GM19372 (cell line): Measurements from ENCODE around the gene EXOSC9.
A peak's percentile ranks its signal among the peaks of the same experiment; 100 is the strongest.
"Not testable (repeated sequence)": the region's sequence is repeated elsewhere in the genome, so short reads cannot be mapped to it uniquely, and the experiment has no call there.

ENCODE experiments used
- ATAC-seq: cut with Tn5 transposase; IDR thresholded peaks from one replicate; pipeline ENCODE4 v1.9.1; 2021; ENCODE audit warnings: mild to moderate bottlenecking, low read depth, moderate library complexity; ENCODE audit not compliant: unreplicated experiment

Gene EXOSC9

GRCh38 chr4:121800961-121801714 lies at the start of gene EXOSC9:
Gene EXOSC9 (plus strand): TSS chr4:121801323. CDS start chr4:121801425, 102 bp downstream.
- peak; percentile 81 for ATAC-seq

- ATAC-seq = not testable (repeated sequence)
These were observed 49.0 kb upstream of the EXOSC9 start for GRCh38 chr4:121752142-121752541.

GRCh38 chr4:121758925-121759568 lies 42.1 kb upstream of the EXOSC9 start:
- ATAC-seq = no peak

- no peak for ATAC-seq
These were observed 40.9 kb upstream of the EXOSC9 start for GRCh38 chr4:121760205-121760604.

GRCh38 chr4:121764303-121764701 lies 36.8 kb upstream of the EXOSC9 start:
- no peak for ATAC-seq

GRCh38 chr4:121764702-121765367 lies 36.3 kb upstream of the EXOSC9 start, which contains the start of gene SMIM43:
Gene SMIM43 (minus strand): TSS chr4:121765164. CDS start chr4:121765105, 59 bp downstream.
- ATAC-seq = no peak

- ATAC-seq = no peak
These were observed 35.8 kb upstream of the EXOSC9 start for GRCh38 chr4:121765368-121765705.

GRCh38 chr4:121765971-121766538 lies 35.1 kb upstream of the EXOSC9 start:
- ATAC-seq = no peak

GRCh38 chr4:121767166-121767565 lies 34.0 kb upstream of the EXOSC9 start:
- ATAC-seq = no peak

- ATAC-seq = no peak
These were observed 31.8 kb upstream of the EXOSC9 start for GRCh38 chr4:121769341-121769740.

GRCh38 chr4:121771869-121772268 lies 29.3 kb upstream of the EXOSC9 start:
- ATAC-seq = no peak

GRCh38 chr4:121773883-121774282 lies 27.2 kb upstream of the EXOSC9 start:
- no peak for ATAC-seq

GRCh38 chr4:121776610-121777401 lies 24.3 kb upstream of the EXOSC9 start:
- ATAC-seq = no peak

- ATAC-seq = no peak
These were observed 23.5 kb upstream of the EXOSC9 start for GRCh38 chr4:121777625-121778024.

- ATAC-seq = no peak
These were observed 22.0 kb upstream of the EXOSC9 start for GRCh38 chr4:121778991-121779628.

GRCh38 chr4:121783210-121783609 lies 17.9 kb upstream of the EXOSC9 start:
- ATAC-seq = no peak

- ATAC-seq = no peak
These were observed 16.7 kb upstream of the EXOSC9 start for GRCh38 chr4:121784401-121784800.

GRCh38 chr4:121784975-121785374 lies 16.1 kb upstream of the EXOSC9 start:
- ATAC-seq = no peak

- no peak for ATAC-seq
These were observed 15.6 kb upstream of the EXOSC9 start for GRCh38 chr4:121785479-121785878.

GRCh38 chr4:121786221-121786620 lies 14.9 kb upstream of the EXOSC9 start:
- no peak for ATAC-seq
